H9 (cell line): ENCODE results near the gene ETV4. TPM values are rescaled to one million over a fixed set of nuclear protein-coding genes. Genes with fewer than 3 reads are reported as not detected.
A peak's percentile ranks its signal among the peaks of the same experiment; 100 is the strongest.

Experiments used
- DNase-seq: peaks from one replicate; pipeline ENCODE4 v3.0.0-alpha.2; 2017
- H2AFZ ChIP-seq: one replicate; pipeline ENCODE4 v1.6.1; 2013; ENCODE audit warnings: mild to moderate bottlenecking, low read length, control low read depth, moderate library complexity
- H2AK5ac ChIP-seq: 2 replicates; pipeline ENCODE4 v1.6.1; 2013; ENCODE audit warnings: low read length, control low read depth, mixed read lengths; ENCODE audit not compliant: insufficient read length
- H2BK120ac ChIP-seq: one replicate; pipeline ENCODE4 v1.6.1; 2013; ENCODE audit warnings: low read depth, mild to moderate bottlenecking, low read length, control low read depth, inconsistent platforms; ENCODE audit not compliant: poor library complexity, severe bottlenecking
- H2BK12ac ChIP-seq: 2 replicates; pipeline ENCODE4 v1.6.1; 2013; ENCODE audit warnings: low read length, control low read depth, mixed read lengths, low read depth; ENCODE audit not compliant: insufficient read length
- H2BK15ac ChIP-seq: 2 replicates; pipeline ENCODE4 v1.6.1; 2013; ENCODE audit warnings: low read depth, low read length, control low read depth
- H2BK20ac ChIP-seq: one replicate; pipeline ENCODE4 v1.6.1; 2013; ENCODE audit warnings: low read depth, mild to moderate bottlenecking, low read length, control low read depth, inconsistent platforms; ENCODE audit not compliant: poor library complexity, severe bottlenecking
- H2BK5ac ChIP-seq: 2 replicates; pipeline ENCODE4 v1.6.1; 2013; ENCODE audit warnings: low read length, control low read depth, mixed read lengths; ENCODE audit not compliant: insufficient read length
- H3K14ac ChIP-seq: 2 replicates; pipeline ENCODE4 v1.6.1; 2013; ENCODE audit warnings: low read length, control low read depth; ENCODE audit not compliant: insufficient read depth
- H3K18ac ChIP-seq: 2 replicates; pipeline ENCODE4 v1.6.1; 2013; ENCODE audit warnings: low read depth, mild to moderate bottlenecking, mixed read lengths, low read length, control low read depth; ENCODE audit not compliant: insufficient read length
- H3K23ac ChIP-seq: 2 replicates; pipeline ENCODE4 v1.6.1; 2013; ENCODE audit warnings: low read length, control low read depth, mixed read lengths, low read depth; ENCODE audit not compliant: insufficient read length
- H3K23me2 ChIP-seq: 2 replicates; pipeline ENCODE4 v1.6.1; 2013; ENCODE audit warnings: low read depth, mild to moderate bottlenecking, mixed read lengths, low read length, control low read depth; ENCODE audit not compliant: insufficient read length, poor library complexity, severe bottlenecking
- H3K27ac ChIP-seq: 2 replicates; pipeline ENCODE4 v1.5.1; 2013; ENCODE audit warnings: low read length, control low read depth, mixed read lengths, low read depth; ENCODE audit not compliant: insufficient read length
- H3K27me3 ChIP-seq: 2 replicates; pipeline ENCODE4 v1.6.1; 2013; ENCODE audit warnings: low read length, control low read depth, inconsistent platforms; ENCODE audit not compliant: insufficient read depth
- H3K4ac ChIP-seq: 2 replicates; pipeline ENCODE4 v1.6.1; 2013; ENCODE audit warnings: low read depth, mild to moderate bottlenecking, control low read depth, inconsistent platforms, low read length, moderate library complexity
- H3K4me1 ChIP-seq: 2 replicates; pipeline ENCODE4 v1.6.1; 2013; ENCODE audit warnings: low read length, control low read depth, inconsistent platforms; ENCODE audit not compliant: insufficient read depth
- H3K4me2 ChIP-seq: 2 replicates; pipeline ENCODE4 v1.6.1; 2013; ENCODE audit warnings: low read length, control low read depth, mixed read lengths; ENCODE audit not compliant: insufficient read length, insufficient read depth
- H3K56ac ChIP-seq: 2 replicates; pipeline ENCODE4 v1.6.1; 2013; ENCODE audit warnings: low read depth, mild to moderate bottlenecking, mixed read lengths, low read length, control low read depth; ENCODE audit not compliant: insufficient read length
- H3K79me1 ChIP-seq: 2 replicates; pipeline ENCODE4 v1.6.1; 2013; ENCODE audit warnings: low read depth, mild to moderate bottlenecking, moderate library complexity, low read length, control low read depth, inconsistent platforms; ENCODE audit not compliant: insufficient read depth, poor library complexity, severe bottlenecking
- H3K79me2 ChIP-seq: 2 replicates; pipeline ENCODE4 v1.6.1; 2013; ENCODE audit warnings: low read length, control low read depth, inconsistent platforms; ENCODE audit not compliant: insufficient read depth
- H3K9ac ChIP-seq: 2 replicates; pipeline ENCODE4 v1.6.1; 2013; ENCODE audit warnings: low read length, control low read depth, mixed read lengths; ENCODE audit not compliant: insufficient read length; ENCODE audit errors: extremely low read depth
- H3K9me3 ChIP-seq: one replicate; pipeline ENCODE4 v1.6.1; 2013; ENCODE audit warnings: low read depth, low read length, inconsistent platforms; ENCODE audit not compliant: control insufficient read depth
- H3T11ph ChIP-seq: one replicate; pipeline ENCODE4 v1.6.1; 2013; ENCODE audit warnings: mild to moderate bottlenecking, low read length, control low read depth, inconsistent platforms
- H4K20me1 ChIP-seq: one replicate; pipeline ENCODE4 v1.6.1; 2013; ENCODE audit not compliant: control insufficient read depth, insufficient read length, insufficient read depth
- H4K5ac ChIP-seq: 2 replicates; pipeline ENCODE4 v1.6.1; 2013; ENCODE audit warnings: low read depth, mild to moderate bottlenecking, mixed read lengths, low read length, control low read depth; ENCODE audit not compliant: insufficient read length
- H4K8ac ChIP-seq: replicated peaks from 2 replicates; pipeline ENCODE4 v1.6.1; 2013; ENCODE audit warnings: low read length, control low read depth, mixed read lengths, low read depth; ENCODE audit not compliant: insufficient read length
- H4K91ac ChIP-seq: 2 replicates; pipeline ENCODE4 v1.6.1; 2013; ENCODE audit warnings: low read depth, mild to moderate bottlenecking, moderate library complexity, mixed read lengths, low read length, control low read depth; ENCODE audit not compliant: insufficient read length
- H3K27ac Mint-ChIP-seq, 3 experiments: 2 replicates in 2 of 3; 3 replicates in 1 of 3; pipeline ENCODE4 v1.8.0; 2020 to 2021; ENCODE audit warnings: mixed read lengths in 3 of 3, mild to moderate bottlenecking in 1 of 3, moderate library complexity in 1 of 3
- H3K27me3 Mint-ChIP-seq: 2 replicates; pipeline ENCODE4 v1.8.0; 2021; ENCODE audit warnings: low read depth, mild to moderate bottlenecking, moderate library complexity, mixed read lengths
- H3K36me3 Mint-ChIP-seq, 3 experiments: 2 replicates in 2 of 3; 3 replicates in 1 of 3; pipeline ENCODE4 v1.8.0; 2020 to 2021; ENCODE audit warnings: low read depth in 3 of 3, mixed read lengths in 3 of 3; ENCODE audit not compliant: insufficient read depth in 1 of 3
- H3K4me1 Mint-ChIP-seq, 2 experiments: 2 replicates each; pipeline ENCODE4 v1.8.0; 2020; ENCODE audit warnings: mixed read lengths in 2 of 2
- H3K4me3 Mint-ChIP-seq, 2 experiments: 2 replicates in 1 of 2; 3 replicates in 1 of 2; pipeline ENCODE4 v1.8.0; 2020 to 2021; ENCODE audit warnings: mild to moderate bottlenecking in 2 of 2, mixed read lengths in 2 of 2, moderate library complexity in 1 of 2
- H3K9me3 Mint-ChIP-seq, 2 experiments: 2 replicates in 1 of 2; 3 replicates in 1 of 2; pipeline ENCODE4 v1.8.0; 2020; ENCODE audit warnings: mild to moderate bottlenecking in 2 of 2, mixed read lengths in 2 of 2, moderate library complexity in 1 of 2
- CTCF ChIP-seq: fragments of 200-600 bp; sonication (generic); conservative IDR thresholded peaks from 3 replicates; pipeline ENCODE4 v1.8.0; 2021; ENCODE audit warnings: antibody characterized with exemption, mild to moderate bottlenecking
- WGBS: extraction: QIAGEN DNeasy Blood & Tissue Kit; methylation state at CpG from one replicate; pipeline ENCODE4 v1.1.7; 2013; ENCODE audit warnings: missing lambda C conversion rate, low lambda C conversion rate, mixed read lengths; ENCODE audit not compliant: insufficient read length; ENCODE audit errors: extremely low coverage; 5-methylcytosine and 5-hydroxymethylcytosine counted together
- total RNA-seq: library from RNA; stranded (reverse); gene quantifications from 2 replicates; pipeline ENCODE4 v1.2.1, GENCODE V29; 2021

Gene ETV4
- total RNA-seq, 1 experiment from 2014 or later, result 74.4 TPM

- H3K4ac ChIP-seq, result no peak overlapping the region
- H2BK5ac ChIP-seq, result no peak overlapping the region
- H4K5ac ChIP-seq, result no peak overlapping the region
- H4K20me1 ChIP-seq, result no peaks in the 10 kb centered on the region
- Mint-ChIP-seq H3K4me3 (no peak overlapping the region; a peak in 1 of 5 replicates), H3K9me3 (no peaks in the 10 kb centered on the region), H3K27ac (no peak overlapping the region; a peak in 1 of 7 replicates), H3K36me3 (peaks cover 12 to 63% (median 27%) of the 10 kb centered on the region in 3 experiments; a peak in 6 of 7 replicates), H3K27me3 (peaks cover 29% of the 10 kb centered on the region), H3K4me1 (peaks cover 41 to 47% of the 10 kb centered on the region in 2 experiments)
- no peak overlapping the region for H2AFZ ChIP-seq
- no peak overlapping the region for H3K4me2 ChIP-seq
- H3K56ac ChIP-seq, result no peak overlapping the region
- no peak overlapping the region for H2BK120ac ChIP-seq
- DNase-seq, result no peak
- H3K23me2 ChIP-seq, result no peaks in the 10 kb centered on the region
- H3K18ac ChIP-seq, result no peak overlapping the region
- H4K91ac ChIP-seq, result no peak overlapping the region
- H2AK5ac ChIP-seq, result no peak overlapping the region
- no peaks in the 10 kb centered on the region; the same call in 1 of the 2 replicates for H3K79me2 ChIP-seq
- H3T11ph ChIP-seq, result no peak overlapping the region
- H3K79me1 ChIP-seq, result no peaks in the 10 kb centered on the region
- no peak overlapping the region; the same call in 1 of the 2 replicates for H3K14ac ChIP-seq
- H3K27ac ChIP-seq, result no peak overlapping the region
- no peaks in the 10 kb centered on the region for H3K27me3 ChIP-seq
- H4K8ac ChIP-seq, result no peak overlapping the region
- TF ChIP-seq CTCF, result peak; percentile 28; the same call in 2 of the 3 replicates
- no peak overlapping the region for H3K23ac ChIP-seq
- H2BK20ac ChIP-seq, result no peak overlapping the region
- H3K9ac ChIP-seq, result no peak overlapping the region
- H2BK15ac ChIP-seq, result no peak overlapping the region
- H2BK12ac ChIP-seq, result no peak overlapping the region
- WGBS, result no CpG with 5 or more reads among the region's 4 CpGs
- no peaks in the 10 kb centered on the region for H3K9me3 ChIP-seq
- peaks cover 7% of the 10 kb centered on the region; the same call in 1 of the 2 replicates for H3K4me1 ChIP-seq
Observed at GRCh38 chr17:43533699-43534098, 12.4 kb downstream of the ETV4 start.
